Right lung (tissue), 5 donors: ENCODE measurements around the gene MIB2. TPM values are rescaled to one million over a fixed set of nuclear protein-coding genes. Genes with fewer than 3 reads are reported as not detected.
"Not testable (repeated sequence)": the region's sequence is repeated elsewhere in the genome, so short reads cannot be mapped to it uniquely, and the experiment has no call there.

Experiments
- DNase-seq, 2 donors: peaks; one replicate each; pipeline ENCODE4 v3.0.0-alpha.2; 2013
- polyA plus RNA-seq, 5 donors: library from polyadenylated mRNA; unstranded; fragments of 120-200 nt; gene quantifications; one replicate each; pipeline versions ENCODE4 v1.2.1 to v1.2.3, GENCODE V29; 2013; ENCODE audit warnings: inconsistent platforms in 1 of 5, low replicate concordance in 1 of 5; ENCODE audit not compliant: insufficient read length in 5 of 5, insufficient read depth in 1 of 5

The MIB2 gene
- polyA plus RNA-seq, 5 donors: 33.2 to 126 (median 58.6) TPM

DNA sequence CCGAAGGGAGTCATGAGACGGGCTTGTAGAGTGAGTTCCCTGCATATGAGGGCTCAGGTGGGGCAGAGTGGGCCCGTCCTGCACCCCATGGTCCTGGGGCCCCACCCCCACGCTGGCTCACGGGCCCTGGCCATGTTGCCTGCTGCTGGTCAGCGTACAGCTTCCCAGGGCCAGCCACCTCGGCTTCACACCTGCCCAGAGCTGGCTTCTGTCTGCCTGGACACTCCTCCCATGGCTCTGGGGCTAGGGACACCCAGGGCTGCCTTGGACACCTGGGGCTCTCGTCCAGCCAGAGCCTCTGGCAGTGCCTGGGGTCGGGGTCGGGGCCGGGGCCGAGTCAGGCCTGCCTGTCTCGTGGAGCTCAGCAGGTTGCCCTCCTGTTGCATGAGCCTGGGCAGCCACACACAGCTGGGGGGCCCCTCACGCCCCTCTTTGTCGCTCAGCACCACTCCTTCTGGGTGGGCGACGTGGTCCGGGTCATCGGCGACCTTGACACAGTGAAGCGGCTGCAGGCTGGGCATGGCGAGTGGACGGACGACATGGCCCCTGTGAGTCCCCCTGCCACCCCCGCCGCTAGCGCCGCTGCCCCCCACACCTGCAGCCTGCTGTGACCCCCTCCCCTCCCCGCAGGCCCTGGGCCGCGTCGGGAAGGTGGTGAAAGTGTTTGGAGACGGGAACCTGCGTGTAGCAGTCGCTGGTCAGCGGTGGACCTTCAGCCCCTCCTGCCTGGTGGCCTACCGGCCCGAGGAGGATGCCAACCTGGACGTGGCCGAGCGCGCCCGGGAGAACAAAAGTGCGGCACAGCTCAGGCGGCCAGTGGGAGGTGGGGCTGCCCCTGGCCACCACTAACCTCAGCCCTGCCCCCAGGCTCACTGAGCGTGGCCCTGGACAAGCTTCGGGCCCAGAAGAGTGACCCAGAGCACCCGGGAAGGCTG is 11.2 kb downstream of the MIB2 start:
- no peak for DNase-seq

DNA sequence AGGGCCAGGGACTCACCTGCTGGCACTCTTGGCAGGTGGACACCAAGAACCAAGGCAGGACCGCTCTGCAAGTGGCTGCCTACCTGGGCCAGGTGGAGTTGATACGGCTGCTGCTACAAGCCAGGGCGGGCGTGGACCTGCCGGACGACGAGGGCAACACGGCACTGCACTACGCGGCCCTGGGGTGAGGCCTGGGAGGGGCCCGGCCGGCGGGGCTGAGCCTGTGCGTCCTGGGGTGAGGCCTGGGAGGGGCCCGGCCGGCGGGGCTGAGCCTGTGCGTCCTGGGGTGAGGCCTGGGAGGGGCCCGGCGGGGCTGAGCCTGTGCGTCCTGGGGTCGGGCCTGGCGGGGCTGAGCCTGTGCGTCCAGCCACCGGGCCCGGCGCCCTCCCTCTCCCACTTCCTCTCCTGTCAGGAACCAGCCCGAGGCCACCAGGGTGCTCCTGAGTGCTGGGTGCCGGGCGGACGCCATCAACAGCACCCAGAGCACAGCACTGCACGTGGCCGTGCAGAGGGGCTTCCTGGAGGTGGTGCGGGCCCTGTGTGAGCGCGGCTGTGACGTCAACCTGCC is 12.0 kb downstream of the MIB2 start:
- no peak for DNase-seq

DNA sequence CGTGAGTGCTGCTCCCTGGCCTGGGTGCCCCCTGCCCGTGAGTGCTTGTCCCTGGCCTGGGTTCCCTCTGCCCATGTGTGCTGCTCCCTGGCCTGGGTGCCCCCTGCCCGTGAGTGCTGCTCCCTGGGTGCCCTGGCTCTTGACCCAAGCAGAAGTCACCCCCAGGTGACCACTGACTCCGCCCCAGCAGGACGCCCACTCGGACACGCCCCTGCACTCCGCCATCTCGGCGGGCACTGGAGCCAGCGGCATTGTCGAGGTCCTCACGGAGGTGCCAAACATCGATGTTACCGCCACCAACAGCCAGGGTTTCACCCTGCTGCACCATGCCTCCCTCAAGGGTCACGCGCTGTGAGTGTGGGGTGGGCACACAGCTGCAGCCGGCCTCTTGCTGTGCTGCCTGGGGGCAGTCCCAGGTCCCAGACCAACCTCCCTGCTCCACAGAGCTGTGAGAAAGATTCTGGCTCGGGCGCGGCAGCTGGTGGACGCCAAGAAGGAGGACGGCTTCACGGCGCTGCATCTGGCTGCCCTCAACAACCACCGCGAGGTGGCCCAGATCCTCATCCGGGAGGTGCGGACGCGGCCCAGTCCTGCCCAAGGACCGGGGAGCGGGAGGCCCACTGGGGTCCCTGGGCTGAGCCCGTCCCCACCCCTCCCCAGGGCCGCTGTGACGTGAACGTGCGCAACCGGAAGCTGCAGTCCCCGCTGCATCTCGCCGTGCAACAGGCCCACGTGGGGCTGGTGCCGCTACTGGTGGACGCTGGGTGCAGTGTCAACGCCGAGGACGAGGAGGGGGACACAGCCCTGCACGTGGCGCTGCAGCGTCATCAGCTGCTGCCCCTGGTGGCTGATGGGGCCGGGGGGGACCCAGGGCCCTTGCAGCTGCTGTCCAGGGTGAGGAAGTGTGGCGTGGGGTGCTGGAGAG is 12.8 kb downstream of the MIB2 start:
- DNase-seq: no peak

DNA sequence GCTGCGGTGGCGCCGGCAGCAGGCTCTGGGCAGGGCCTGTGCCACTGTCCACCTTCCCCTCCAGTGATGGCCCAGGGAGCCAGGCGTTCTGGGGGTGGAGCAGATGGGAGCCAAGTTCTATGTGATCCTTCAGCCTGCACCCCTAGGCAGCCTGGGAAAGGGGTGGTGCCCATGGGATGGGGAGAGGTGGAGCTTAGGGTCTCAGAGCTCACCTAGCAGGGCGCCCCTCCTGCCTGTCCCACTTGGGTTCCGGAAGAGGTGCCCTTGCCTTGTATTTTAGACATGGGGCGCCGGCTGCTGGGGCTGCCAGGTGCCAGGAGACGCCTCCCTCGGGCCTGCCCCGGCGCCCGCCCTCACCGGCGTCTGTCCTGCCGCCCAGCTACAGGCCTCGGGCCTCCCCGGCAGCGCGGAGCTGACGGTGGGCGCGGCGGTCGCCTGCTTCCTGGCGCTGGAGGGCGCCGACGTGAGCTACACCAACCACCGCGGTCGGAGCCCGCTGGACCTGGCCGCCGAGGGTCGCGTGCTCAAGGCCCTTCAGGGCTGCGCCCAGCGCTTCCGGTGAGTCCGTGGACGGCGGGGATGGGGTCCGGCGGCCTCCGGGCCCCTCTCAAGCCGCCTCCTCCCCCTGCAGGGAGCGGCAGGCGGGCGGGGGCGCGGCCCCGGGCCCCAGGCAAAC is 13.6 kb downstream of the MIB2 start:
- no peak for DNase-seq

DNA sequence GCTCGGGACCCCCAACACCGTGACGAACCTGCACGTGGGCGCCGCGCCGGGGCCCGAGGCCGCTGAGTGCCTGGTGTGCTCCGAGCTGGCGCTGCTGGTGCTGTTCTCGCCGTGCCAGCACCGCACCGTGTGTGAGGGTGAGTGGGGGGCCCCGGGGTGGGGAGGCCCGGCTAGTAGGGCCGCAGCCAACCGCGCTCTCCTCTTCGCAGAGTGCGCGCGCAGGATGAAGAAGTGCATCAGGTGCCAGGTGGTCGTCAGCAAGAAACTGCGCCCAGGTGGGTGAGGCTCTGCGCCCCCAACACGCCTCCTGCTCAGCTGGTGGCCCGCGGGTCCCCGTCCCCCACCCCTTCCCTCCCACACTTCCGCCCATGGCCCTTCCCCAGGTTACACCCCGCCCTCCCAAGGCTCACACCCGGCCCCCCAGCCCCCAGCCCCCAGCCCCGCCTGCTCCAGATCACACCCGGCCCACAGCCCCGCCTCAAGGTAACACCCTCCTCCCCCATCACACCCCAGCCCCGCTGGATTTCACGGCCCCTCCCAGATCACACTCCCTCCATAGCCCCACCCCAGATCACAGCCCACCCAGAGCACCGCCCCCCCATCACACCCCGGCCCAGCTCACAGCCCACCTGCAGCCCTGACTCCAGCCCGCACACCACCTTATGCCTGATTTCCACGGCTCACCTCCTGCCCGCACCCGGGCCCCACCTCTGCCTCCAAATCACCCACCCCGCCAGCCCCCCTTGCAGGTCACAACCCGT is 14.3 kb downstream of the MIB2 start:
- DNase-seq: no peak

DNA sequence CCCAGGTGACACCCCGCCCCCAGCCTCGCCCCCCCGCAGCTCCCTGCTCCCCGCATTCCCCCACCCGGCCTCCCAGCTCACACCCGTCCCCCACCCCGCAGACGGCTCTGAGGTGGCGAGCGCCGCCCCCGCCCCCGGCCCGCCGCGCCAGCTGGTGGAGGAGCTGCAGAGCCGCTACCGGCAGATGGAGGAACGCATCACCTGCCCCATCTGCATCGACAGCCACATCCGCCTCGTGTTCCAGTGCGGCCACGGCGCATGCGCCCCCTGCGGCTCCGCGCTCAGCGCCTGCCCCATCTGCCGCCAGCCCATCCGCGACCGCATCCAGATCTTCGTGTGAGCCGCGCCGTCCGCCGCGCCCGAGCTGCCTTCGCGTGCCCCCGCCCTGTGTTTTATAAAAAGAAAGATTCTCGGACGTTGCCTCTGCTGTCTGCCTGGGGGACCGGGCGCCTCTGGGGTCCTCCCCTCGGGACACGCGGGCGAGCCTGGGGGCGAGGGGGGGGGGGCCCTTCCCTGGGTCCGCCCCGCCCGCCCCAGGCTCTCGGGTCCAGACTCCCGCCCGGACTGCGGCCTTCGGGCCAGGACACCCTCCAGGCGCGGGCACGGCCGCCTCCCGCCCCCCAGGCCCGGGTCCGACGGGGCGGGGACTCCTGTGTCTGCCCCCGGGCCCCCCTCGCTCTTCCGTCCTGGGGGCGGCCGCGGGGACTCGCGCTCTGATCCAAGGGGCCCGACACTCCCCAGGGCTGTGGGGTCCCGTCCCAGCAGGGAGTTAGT is 15.1 kb downstream of the MIB2 start:
- peak; percentile 88 for DNase-seq

DNA sequence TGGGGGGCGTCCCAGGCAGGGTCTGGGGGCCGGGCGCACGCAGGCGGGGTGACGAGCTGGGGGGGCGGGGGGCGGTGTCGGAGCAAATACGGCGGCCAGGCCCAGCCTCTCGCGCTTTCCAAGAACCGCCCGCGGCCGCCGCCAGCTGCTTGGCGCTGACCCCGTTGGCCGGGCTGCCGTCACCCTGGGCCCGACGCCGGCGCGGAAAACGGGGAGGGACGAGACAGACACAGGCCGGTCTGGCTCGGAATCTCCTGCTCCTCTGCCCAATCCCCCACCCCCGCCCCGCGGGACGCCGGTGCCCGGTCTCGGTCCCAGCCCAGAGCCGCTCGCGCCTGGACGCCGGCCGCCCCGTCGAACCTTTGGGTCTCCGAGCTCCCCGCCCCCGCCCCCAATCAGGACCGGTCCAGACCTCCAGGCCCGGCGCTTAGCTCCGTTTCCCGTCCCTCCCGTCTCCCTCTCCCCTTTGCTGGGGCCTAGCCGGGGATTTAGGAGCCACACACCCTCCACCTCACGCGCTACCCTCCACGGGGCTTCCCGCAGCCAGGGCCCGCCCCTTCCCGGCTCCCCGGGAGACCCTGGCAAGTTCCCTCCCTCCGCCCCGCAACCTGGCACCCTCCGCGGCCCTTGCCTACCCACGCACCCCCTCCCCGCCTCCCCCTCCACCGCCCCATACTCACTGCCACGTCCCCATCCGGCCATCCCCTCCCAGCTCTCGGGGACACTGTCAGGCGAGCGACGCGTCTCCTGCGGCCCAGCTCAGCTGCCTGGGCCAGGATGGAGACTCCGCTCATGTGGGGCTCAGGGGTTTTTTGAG is 15.9 kb downstream of the MIB2 start:
- DNase-seq: peak; percentile 88 to 91

DNA sequence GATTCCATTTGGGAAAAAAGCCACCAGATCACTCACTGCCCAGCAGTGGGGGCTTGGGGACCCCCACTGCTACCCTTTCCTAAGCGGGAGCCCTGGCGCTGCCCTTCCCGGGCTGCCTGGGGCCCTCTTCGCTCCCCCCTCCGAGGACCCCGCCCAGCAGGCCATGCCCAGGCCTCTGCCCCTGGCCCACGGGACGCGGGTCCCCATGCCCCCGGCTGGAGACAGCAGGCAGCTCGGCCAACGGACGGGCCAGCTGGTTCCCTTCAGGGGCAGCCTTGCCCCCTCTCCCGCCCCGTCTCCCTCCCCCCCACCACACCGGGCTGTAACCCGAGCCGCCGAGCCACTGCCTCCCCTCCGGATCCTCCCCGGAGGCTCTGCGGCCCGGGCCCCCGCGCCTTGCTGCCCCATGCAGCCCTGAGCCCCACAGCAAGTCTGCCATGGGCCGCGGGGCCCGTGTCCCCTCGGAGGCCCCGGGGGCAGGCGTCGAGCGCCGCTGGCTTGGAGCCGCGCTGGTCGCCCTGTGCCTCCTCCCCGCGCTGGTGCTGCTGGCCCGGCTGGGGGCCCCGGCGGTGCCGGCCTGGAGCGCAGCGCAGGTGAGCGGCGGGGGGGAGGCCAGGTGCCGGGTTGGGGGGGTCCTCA is 16.6 kb downstream of the MIB2 start, which contains the start of gene MMP23B:
Gene MMP23B (plus strand): TSS at position 392 of the 639 bp plus-strand sequence. CDS start 46 bp downstream, at position 438.
- DNase-seq: peak; percentile 86 to 88

DNA sequence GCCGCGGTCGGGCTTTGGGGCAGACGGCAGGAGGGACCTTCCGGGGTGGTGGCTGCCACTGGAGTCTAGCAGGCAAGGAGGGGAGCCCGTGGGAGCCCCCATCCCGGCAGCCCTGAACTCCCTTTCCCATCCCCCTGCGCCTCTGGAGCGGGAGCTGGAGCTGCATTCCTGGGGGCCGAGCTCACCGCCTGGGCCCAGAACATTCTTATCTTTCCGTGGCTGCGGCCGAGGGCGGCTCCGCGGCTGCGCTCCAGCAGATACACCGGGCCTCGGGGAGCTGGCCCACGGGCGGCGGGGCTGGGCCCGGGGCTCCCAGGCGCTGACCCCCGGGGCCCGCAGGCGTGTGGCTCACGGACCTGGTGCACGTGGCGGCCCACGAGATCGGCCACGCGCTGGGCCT is 18.1 kb downstream of the MIB2 start:
- not testable (repeated sequence) for DNase-seq

DNA sequence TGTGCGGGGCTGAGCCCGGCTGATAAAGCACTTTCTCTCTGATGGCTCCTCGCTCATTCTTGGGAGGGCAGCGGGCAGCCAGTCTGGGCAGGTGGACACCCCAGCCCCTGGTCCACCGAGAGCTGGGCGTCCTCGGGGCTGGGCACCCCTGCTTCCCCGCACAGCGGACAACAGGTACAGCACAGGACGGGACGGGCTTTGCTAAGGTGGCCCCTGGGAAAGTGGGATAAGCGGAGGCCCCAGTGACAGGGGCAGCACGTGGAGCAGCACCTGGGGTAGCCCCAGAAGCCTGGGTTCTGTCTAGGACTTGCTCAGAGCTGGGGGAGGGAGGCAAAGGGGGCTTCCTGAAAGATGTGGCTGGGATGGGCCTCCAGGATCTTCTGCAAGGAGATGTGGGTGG is 19.3 kb downstream of the MIB2 start:
- DNase-seq: not testable (repeated sequence)

DNA sequence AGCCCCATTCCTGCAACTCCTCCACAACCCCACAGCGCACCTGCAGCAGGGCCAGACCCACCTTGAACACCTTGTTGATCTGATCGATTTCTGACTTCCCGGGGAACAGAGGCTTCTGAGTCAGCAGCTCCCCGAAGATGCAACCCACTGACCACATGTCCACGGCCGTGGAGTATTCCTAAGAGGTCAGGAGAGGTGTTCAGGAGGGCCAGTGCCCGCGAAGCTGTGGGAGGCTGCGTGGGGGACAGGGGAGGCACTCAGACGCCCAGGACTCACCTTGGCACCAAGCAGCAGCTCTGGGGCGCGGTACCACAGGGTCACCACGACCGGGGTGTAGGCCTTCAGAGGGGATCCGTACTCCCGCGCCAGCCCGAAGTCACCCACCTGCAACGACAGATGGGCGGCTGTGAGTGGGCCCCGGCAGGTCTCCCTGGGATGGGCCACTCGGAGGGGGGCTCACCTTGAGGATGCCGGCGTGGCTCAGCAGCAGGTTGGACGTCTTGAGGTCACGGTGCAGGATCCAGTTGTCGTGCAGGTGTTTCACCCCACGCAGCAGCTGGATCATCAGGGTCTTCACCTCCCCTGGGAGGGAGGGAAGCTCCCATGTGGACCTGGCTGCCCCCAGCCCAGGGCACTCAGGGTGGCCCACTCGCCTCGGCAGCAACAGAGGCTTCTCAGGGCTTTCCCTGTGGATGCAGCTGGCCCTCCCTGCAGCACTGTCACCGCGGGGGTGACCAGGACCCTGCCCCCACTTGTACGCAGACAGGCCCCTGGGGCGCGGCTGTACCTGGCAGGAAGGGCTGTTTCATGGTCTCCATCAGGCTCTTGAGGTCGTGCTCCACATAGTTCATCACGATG is 21.6 kb downstream of the MIB2 start:
- DNase-seq: not testable (repeated sequence)

DNA sequence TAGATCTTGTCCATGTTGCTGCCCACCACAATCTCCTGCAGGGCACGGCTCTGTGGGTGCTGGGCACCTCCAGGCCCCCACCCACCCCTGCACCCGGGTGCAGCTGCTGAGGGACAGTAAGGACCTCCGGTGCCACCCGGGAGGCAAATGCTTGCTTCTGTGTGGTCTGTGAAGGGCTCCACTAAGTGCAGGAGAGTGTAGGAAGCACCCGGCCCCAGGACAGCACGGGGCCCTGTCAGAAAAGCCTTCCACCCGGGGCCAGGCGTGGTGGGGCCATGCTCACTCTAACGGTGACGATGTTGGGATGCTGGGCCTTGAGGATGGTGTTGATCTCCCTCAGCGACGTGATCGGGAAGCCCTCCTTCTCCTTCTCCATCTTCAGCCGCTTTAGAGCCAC is 22.2 kb downstream of the MIB2 start:
- not testable (repeated sequence) for DNase-seq

DNA sequence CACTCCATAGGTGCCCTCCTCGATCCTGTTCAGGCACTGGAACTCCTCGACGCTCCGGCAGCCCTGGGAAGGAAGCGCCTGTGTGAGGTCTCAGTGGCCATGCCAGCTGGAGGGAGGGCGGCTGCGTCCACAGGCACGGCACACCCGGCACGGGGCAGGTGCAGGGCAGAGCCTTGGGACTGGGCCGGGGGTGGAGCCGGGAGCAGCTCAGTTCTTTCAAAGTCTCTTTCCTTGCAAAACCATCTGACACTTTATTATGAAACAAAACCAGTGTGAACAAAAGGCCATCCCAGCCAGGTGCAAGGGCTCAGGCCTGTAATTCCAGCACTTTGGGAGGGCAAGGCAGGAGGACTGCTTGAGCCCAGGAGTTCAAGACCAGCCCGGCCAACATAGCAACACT is 23.2 kb downstream of the MIB2 start:
- DNase-seq: not testable (repeated sequence)

DNA sequence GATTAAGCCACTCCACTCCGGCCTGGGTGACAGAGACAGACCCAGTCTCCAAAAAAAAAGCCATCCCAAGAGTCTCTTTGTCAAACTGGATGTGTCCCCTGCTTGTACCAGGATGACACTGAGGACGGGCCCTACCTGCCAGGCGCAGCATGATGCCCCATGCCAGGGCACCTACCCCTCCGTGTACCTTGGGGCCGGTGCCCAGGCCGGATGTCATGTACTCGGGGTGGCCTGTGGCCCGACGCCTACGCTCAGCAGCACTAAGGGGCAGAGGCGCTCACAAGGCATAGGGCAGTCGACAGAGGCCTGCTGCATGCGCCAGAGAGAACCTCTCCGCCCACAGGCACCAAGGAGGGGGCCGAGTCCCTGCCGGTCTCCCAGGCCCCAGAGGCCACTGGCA is 24.1 kb downstream of the MIB2 start:
- DNase-seq: not testable (repeated sequence)

DNA sequence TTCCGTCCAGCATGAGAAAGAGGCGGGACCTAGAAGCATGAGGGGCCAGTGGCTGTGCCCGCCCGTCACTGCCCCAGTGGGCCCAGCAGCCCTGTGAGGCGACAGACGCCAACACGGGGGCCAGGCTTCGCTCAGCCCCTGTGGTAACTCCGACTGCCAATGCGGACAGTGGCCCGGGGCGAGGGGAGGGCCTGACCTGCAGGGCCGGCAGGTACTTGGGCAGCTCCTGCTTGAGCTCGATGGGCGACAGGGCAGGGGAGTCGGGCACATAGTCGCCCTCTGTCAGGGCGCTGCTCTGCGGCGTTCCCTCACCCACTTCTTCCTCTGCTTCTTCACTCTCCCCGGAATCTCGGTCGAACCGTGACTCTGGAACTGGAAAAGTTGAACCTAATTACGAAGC is 24.8 kb downstream of the MIB2 start:
- not testable (repeated sequence) for DNase-seq

DNA sequence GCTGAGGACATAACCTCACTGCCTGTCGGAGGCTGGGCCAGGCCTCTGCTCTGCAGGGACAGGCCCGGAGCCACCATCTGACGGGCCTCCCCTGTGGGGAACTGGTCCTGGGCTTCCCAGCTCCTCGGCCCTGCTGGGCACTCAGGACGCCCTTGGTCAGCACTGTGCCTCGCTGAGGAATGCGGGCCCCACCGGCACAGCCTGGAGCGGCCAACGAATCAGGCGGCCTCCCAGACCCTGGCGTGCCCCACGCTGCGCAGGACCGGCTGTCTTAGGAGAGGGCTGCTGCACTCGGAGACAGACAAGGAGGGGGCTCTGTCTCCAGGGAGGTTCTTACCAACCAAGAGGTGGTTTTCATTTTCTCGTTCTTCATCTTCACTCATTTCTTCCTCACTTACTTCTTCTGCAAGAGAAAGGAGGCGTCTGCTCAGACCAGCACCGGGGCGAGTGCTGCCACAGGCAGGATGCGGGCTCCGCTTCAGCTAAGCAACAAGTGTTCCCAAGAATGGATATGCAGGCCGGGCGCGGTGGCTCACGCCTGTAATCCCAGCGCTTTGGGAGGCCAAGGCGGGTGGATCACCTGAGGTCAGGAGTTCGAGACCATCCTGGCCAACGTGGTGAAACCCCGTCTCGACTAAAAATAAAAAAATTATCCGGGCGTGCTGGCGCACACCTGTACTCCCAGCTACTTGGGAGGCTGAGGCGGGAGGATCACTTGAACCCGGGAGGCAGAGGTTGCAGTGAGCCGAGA is 25.6 kb downstream of the MIB2 start:
- not testable (repeated sequence) for DNase-seq

DNA sequence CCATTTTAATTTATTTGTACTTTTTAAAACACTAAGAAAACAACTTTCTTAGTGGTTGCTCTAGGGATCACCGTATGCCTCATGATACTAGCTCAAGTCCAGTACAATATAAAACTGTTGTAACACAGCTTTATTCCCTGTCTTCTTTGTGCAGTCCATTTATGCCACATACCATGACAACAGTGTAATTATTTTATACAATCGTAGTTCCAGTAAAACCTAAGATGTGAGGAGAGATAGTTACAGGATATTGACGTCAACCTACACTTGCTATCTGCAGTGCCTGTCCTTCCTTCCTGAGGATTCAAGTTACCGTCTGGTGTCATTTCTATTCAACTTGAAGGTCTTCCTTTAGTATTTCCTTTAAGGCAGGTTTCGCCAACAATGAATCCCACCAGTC is 31.0 kb downstream of the MIB2 start:
- not testable (repeated sequence) for DNase-seq
